Measurements from ENCODE around the gene FAM25A. TPM values are rescaled to one million over a fixed set of nuclear protein-coding genes. Genes with fewer than 3 reads are reported as not detected.
"Not testable (repeated sequence)": the region's sequence is repeated elsewhere in the genome, so short reads cannot be mapped to it uniquely, and the experiment has no call there.

FAM25A gene
- total RNA-seq, 1 donor from 2014 or later = not detected

DNA sequence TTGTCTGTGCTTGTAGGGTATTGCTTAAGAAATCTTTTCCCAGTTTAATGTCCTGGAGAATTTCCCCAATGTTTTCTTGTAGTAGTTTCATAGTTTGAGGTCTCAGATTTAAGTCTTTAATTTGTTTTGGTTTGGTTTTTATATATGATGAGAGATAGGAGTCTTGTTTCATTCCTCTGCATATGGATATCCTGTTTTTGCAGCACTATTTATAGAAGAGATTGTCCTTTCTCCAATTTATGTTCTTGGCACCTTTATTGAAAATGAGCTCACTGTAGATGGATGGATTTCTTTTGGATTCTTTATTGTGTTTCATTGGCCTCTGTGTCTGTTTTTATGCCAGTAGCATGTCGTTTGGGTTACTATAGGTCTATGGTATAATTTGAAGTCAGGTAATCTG is 31.6 kb upstream of the FAM25A start:
- intact Hi-C loops (cut with micrococcal nuclease) = no loop called here
- no peak overlapping the region for H3K4me3 Mint-ChIP-seq
- DNase-seq (no peak), ATAC-seq (ENCODE audit: low read depth) (no peak)
- ChIA-PET POLR2A (no interaction called here), CTCF (no interaction called here)
- H3K36me3 Mint-ChIP-seq (ENCODE audit: low read depth) = no peaks in the 10 kb centered on the region
- no peaks in the 10 kb centered on the region for H3K9me3 Mint-ChIP-seq
- no peak overlapping the region for H3K27ac Mint-ChIP-seq
- peaks cover 24% of the 10 kb centered on the region for H3K27me3 Mint-ChIP-seq
- TF ChIP-seq, protein P1, sequence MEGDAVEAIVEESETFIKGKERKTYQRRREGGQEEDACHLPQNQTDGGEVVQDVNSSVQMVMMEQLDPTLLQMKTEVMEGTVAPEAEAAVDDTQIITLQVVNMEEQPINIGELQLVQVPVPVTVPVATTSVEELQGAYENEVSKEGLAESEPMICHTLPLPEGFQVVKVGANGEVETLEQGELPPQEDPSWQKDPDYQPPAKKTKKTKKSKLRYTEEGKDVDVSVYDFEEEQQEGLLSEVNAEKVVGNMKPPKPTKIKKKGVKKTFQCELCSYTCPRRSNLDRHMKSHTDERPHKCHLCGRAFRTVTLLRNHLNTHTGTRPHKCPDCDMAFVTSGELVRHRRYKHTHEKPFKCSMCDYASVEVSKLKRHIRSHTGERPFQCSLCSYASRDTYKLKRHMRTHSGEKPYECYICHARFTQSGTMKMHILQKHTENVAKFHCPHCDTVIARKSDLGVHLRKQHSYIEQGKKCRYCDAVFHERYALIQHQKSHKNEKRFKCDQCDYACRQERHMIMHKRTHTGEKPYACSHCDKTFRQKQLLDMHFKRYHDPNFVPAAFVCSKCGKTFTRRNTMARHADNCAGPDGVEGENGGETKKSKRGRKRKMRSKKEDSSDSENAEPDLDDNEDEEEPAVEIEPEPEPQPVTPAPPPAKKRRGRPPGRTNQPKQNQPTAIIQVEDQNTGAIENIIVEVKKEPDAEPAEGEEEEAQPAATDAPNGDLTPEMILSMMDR (IDR thresholded peaks at IDR 0.05) = no peak
- no peaks in the 10 kb centered on the region for H3K4me1 Mint-ChIP-seq

DNA sequence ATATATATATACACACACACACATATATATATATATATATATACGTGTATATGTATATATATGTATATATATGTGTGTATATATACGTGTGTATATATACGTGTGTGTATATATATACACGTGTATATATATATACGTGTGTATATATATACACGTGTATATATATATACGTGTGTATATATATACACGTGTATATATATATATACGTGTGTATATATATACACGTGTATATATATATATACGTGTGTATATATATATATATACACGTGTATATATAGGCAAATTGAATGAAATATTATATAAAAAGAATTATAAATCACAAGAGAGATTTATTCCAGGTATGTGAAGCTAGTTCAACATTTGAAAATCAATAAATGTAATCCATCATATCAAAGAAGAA is 28.7 kb upstream of the FAM25A start:
- H3K9me3 Mint-ChIP-seq; POLR2A ChIA-PET; H3K4me3 Mint-ChIP-seq; H3K27ac Mint-ChIP-seq; ATAC-seq (ENCODE audit: low read depth); H3K36me3 Mint-ChIP-seq (ENCODE audit: low read depth); H3K4me1 Mint-ChIP-seq; DNase-seq; intact Hi-C loops (cut with micrococcal nuclease); CTCF ChIA-PET: not testable (repeated sequence)
- peaks cover 18% of the 10 kb centered on the region for H3K27me3 Mint-ChIP-seq

DNA sequence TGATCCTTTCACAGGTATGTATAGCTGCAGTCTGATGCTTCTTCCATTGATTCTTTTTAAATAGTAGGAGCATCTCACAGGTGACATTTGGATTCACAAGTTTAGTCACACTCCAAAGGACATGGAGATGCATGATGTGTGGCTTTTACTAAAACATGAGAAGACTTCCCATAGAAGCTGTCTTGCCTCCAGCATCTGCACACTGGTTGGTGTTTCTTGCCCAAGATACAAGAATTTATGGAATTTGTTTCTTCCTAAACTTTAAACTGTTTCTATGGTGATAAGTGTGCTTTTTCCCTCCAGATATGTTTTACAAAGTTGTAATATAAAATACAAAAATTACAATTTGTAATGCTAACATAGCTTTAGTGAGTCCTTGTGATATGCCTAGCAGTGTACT is 27.6 kb upstream of the FAM25A start:
- intact Hi-C loops (cut with micrococcal nuclease) = no loop called here
- ChIA-PET CTCF (no interaction called here), POLR2A (no interaction called here)
- H3K36me3 Mint-ChIP-seq (ENCODE audit: low read depth) = no peaks in the 10 kb centered on the region
- no peak for DNase-seq
- H3K4me3 Mint-ChIP-seq = no peak overlapping the region
- H3K9me3 Mint-ChIP-seq = no peaks in the 10 kb centered on the region
- no peaks in the 10 kb centered on the region for H3K4me1 Mint-ChIP-seq
- peaks cover 13% of the 10 kb centered on the region for H3K27me3 Mint-ChIP-seq
- TF ChIP-seq, protein P1 (IDR thresholded peaks at IDR 0.05) = no peak
- H3K27ac Mint-ChIP-seq = no peak overlapping the region
- no peak for ATAC-seq (ENCODE audit: low read depth)

DNA sequence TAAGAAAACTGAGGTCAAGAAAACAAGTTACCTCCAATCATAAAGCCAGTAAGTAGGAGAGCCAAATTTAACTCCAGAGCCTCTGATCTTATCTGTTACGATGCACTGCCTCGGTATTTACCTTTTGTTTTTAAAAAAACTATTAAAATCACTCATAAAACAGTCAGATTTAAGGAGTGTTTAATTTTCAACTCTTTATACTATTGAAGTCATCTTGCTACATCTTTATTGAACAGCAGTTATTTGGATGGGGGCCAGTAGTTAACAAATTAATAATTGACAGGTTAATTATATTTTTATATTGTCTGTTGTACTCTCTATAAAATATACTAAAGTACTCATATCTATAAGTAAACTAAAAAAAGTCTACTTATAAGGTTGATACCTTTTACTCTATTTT is 27.2 kb upstream of the FAM25A start:
- Mint-ChIP-seq H3K36me3 (ENCODE audit: low read depth) (no peaks in the 10 kb centered on the region), H3K9me3 (no peaks in the 10 kb centered on the region), H3K27ac (no peak overlapping the region), H3K4me1 (no peaks in the 10 kb centered on the region), H3K4me3 (no peak overlapping the region), H3K27me3 (peaks cover 10% of the 10 kb centered on the region)
- ATAC-seq (ENCODE audit: low read depth) (no peak), DNase-seq (no peak)
- TF ChIP-seq, protein P1 (IDR thresholded peaks at IDR 0.05) = no peak
- CTCF ChIA-PET = no interaction called here
- POLR2A ChIA-PET = no interaction called here
- intact Hi-C loops (cut with micrococcal nuclease) = no loop called here

DNA sequence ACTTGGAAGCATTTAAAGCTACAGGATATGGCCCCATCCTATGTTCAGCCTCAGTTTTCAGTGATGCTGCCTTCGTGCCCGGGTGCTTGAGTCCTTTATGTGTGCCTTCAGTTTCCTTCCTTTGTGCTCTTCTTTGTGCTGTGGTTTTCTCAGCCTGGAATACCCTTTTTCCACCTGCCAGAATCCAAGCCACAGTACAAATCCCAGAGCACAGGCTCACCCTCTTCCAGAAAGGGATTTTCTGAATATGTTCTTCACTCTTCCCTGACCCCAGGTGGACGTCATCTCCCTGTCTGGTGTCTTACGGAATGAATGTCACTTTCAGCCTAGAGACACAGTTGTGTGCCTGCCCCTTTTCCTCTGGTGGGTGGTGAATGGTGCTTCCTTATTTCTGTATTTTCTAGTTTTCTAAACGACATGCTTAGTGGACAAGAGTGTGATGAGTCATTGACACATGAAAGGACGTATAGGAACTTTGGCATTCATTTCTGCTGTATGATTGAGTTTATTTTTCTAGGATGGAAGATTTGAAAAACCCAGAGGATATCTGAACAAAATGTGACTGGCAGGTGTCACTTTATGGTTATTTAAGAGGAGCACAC is 20.2 kb upstream of the FAM25A start:
- H3K27me3 Mint-ChIP-seq; CTCF ChIA-PET; H3K9me3 Mint-ChIP-seq; POLR2A ChIA-PET; DNase-seq; H3K27ac Mint-ChIP-seq; H3K36me3 Mint-ChIP-seq (ENCODE audit: low read depth); intact Hi-C loops (cut with micrococcal nuclease); H3K4me3 Mint-ChIP-seq; H3K4me1 Mint-ChIP-seq; ATAC-seq (ENCODE audit: low read depth): not testable (repeated sequence)

DNA sequence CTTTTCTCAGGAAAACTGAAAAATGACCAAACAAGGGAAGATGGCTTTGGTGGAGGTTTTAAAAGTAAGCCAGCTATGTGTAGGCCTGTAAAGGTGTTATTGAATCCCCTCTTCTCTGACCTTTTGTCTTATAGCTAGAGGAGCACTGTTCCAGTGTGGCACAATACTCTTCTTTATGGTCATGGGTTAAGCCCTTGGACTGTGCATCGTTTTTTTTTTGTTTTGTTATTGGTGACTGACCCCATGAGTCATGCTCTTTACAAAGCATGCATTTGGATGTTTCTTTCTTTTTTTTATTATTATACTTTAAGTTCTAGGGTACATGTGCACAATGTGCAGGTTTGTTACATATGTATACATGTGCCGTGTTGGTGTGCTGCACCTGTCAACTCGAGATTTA is 19.6 kb upstream of the FAM25A start:
- no peaks in the 10 kb centered on the region for H3K36me3 Mint-ChIP-seq (ENCODE audit: low read depth)
- CTCF ChIA-PET = no interaction called here
- POLR2A ChIA-PET = no interaction called here
- DNase-seq (no peak), ATAC-seq (ENCODE audit: low read depth) (no peak)
- H3K4me1 Mint-ChIP-seq = no peaks in the 10 kb centered on the region
- H3K27ac Mint-ChIP-seq = no peak overlapping the region
- H3K4me3 Mint-ChIP-seq = no peak overlapping the region
- intact Hi-C loops (cut with micrococcal nuclease) = no loop called here
- no peaks in the 10 kb centered on the region for H3K9me3 Mint-ChIP-seq
- no peaks in the 10 kb centered on the region for H3K27me3 Mint-ChIP-seq
- TF ChIP-seq, protein P1 (IDR thresholded peaks at IDR 0.05) = no peak

DNA sequence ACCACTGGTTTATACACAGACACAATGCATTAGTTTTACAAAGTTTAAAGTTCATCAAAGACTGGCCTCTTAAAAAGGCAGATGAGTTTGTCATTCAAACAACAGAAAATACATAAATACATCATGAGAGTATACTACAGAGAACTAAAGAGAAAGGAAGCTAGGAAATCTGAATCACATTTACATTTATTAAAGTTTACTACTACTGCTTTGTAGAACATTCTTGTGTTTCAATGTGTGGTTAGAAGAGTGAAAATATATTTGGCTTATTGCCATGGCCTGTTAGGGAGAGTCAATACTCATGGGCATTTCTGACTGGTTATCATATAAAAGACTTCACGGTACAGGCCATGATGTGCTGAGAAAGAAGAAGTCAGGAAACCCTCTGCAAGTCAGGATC is 13.0 kb upstream of the FAM25A start:
- H3K4me1 Mint-ChIP-seq; POLR2A ChIA-PET; ATAC-seq (ENCODE audit: low read depth); intact Hi-C loops (cut with micrococcal nuclease); H3K27me3 Mint-ChIP-seq; H3K27ac Mint-ChIP-seq; H3K36me3 Mint-ChIP-seq (ENCODE audit: low read depth); H3K9me3 Mint-ChIP-seq; DNase-seq; H3K4me3 Mint-ChIP-seq; CTCF ChIA-PET: not testable (repeated sequence)

DNA sequence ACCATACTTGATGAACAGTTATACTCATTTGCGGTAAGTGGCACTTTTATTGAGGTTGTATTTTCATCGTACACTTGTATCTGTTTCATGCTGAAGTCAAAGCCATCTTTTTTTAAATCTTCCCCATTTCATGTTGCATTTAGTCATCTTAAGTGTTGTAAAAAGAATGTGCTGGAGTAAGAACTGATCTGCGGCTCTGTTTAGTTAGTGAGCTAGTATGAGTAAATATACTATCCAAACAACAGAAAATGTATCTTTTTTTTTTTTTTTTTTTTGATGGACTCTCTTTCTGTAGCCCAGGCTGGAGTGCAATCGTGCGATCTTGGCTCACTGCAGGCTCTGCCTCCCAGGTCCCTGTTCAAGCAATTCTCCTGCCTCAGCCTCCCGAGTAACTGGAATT is 12.4 kb upstream of the FAM25A start:
- ATAC-seq (ENCODE audit: low read depth); CTCF ChIA-PET; H3K27me3 Mint-ChIP-seq; DNase-seq; intact Hi-C loops (cut with micrococcal nuclease); H3K4me3 Mint-ChIP-seq; H3K4me1 Mint-ChIP-seq; H3K36me3 Mint-ChIP-seq (ENCODE audit: low read depth); POLR2A ChIA-PET; H3K27ac Mint-ChIP-seq; H3K9me3 Mint-ChIP-seq: not testable (repeated sequence)

DNA sequence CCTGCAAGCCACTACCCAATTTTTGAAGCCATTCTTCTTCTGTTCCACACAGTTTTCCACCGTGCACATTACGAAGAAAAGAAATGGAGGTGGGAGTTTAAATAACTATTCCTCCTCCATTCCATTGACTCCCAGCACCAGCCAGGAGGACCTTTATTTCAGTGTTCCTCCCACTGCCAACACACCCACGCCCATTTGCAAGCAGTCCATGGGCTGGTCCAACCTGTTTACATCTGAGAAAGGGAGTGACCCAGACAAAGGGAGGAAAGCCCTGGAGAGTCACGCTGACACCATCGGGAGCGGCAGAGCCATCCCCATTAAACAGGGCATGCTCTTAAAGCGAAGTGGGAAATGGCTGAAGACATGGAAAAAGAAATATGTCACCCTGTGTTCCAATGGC is 11.8 kb upstream of the FAM25A start:
- POLR2A ChIA-PET = not testable (repeated sequence)
- CTCF ChIA-PET = interaction anchor here (0.6 kb wide), 1 partner anchor 1065 kb away, joined by 3 read pairs; no protein-coding TSS in a partner anchor

More for the DNA sequence above, 11.8 kb upstream of the FAM25A start:
- H3K4me3 Mint-ChIP-seq; H3K27ac Mint-ChIP-seq; ATAC-seq (ENCODE audit: low read depth); H3K4me1 Mint-ChIP-seq; H3K9me3 Mint-ChIP-seq; intact Hi-C loops (cut with micrococcal nuclease); H3K36me3 Mint-ChIP-seq (ENCODE audit: low read depth); DNase-seq; H3K27me3 Mint-ChIP-seq: not testable (repeated sequence)
